K562 (cell line): ENCODE measurements around the gene PPP1R15A. TPM values are rescaled to one million over a fixed set of nuclear protein-coding genes. Genes with fewer than 3 reads are reported as not detected.
A peak's percentile ranks its signal among the peaks of the same experiment; 100 is the strongest.

Source experiments
- ADNP ChIP-seq: fragments of 200-800 bp; sonication (Bioruptor generic); IDR thresholded peaks from 2 replicates; pipeline ENCODE4 v1.6.1; 2016; ENCODE audit warnings: missing genetic modification characterization, missing compliant biosample characterization
- ASH1L ChIP-seq: fragments of 450-650 bp; IDR thresholded peaks from 2 replicates; pipeline ENCODE4 v1.6.1; 2018; ENCODE audit warnings: borderline replicate concordance, mild to moderate bottlenecking, low read depth; ENCODE audit not compliant: partially characterized antibody
- CBX2 ChIP-seq: fragments of 200-600 bp; sonication (generic); IDR thresholded peaks from one replicate; pipeline ENCODE4 v1.6.1; 2012; ENCODE audit warnings: mild to moderate bottlenecking, low read length, inconsistent platforms; ENCODE audit not compliant: insufficient read depth, poor library complexity, severe bottlenecking
- CREB1 ChIP-seq, 2 experiments: sonication (generic) in 1 of 2; formaldehyde crosslinking in 1 of 2; IDR thresholded peaks; 2 replicates each; pipeline versions ENCODE4 v1.6.1 to v1.8.0; 2012 to 2022; ENCODE audit warnings: inconsistent platforms in 1 of 2, mild to moderate bottlenecking in 1 of 2, missing genetic modification reagents in 1 of 2, moderate library complexity in 1 of 2
- EP400 ChIP-seq: fragments of 450-650 bp; IDR thresholded peaks from 2 replicates; pipeline ENCODE4 v1.6.1; 2017; ENCODE audit warnings: antibody characterized with exemption, mild to moderate bottlenecking, moderate library complexity
- HEY1 ChIP-seq: fragments of 250-450 bp; sonication (Bioruptor Pico); IDR thresholded peaks from 2 replicates; pipeline ENCODE4 v1.5.0; 2020; ENCODE audit warnings: mild to moderate bottlenecking, moderate library complexity, borderline replicate concordance
- HIVEP1 ChIP-seq: fragments of 250-450 bp; sonication (Bioruptor Pico); IDR thresholded peaks from 2 replicates; pipeline ENCODE4 v1.4.0; 2020; ENCODE audit warnings: mild to moderate bottlenecking
- HMGN3 ChIP-seq: IDR thresholded peaks from 2 replicates; pipeline ENCODE4 v1.6.1; 2011; ENCODE audit warnings: borderline replicate concordance, low read depth, mild to moderate bottlenecking, mixed read lengths, low read length; ENCODE audit not compliant: insufficient read length; ENCODE audit errors: extremely low read depth
- MIER1 ChIP-seq: fragments of 450-650 bp; IDR thresholded peaks from 2 replicates; pipeline ENCODE4 v1.6.1; 2016; ENCODE audit warnings: antibody characterized with exemption, mild to moderate bottlenecking, low read depth
- NR3C1 ChIP-seq: sonication (generic); formaldehyde crosslinking; IDR thresholded peaks from 2 replicates; pipeline ENCODE4 v1.8.1; 2022; ENCODE audit warnings: missing genetic modification reagents
- NRF1 ChIP-seq, 2 experiments: fragments of 450-650 bp; IDR thresholded peaks in 1 of 2; conservative IDR thresholded peaks in 1 of 2; 2 replicates each; pipeline ENCODE4 v1.6.1; 2014; ENCODE audit warnings: mild to moderate bottlenecking in 2 of 2
- OTX1 ChIP-seq: fragments of 450-650 bp; formaldehyde crosslinking; IDR thresholded peaks from 2 replicates; pipeline ENCODE4 v1.4.0; 2022; ENCODE audit warnings: mild to moderate bottlenecking
- SMARCA4 ChIP-seq: fragments of 450-650 bp; IDR thresholded peaks from 2 replicates; pipeline ENCODE4 v1.6.1; 2016
- ZC3H8 ChIP-seq: fragments of 450-650 bp; IDR thresholded peaks from 2 replicates; pipeline ENCODE4 v1.6.1; 2017
- ZFP1 ChIP-seq: fragments of 450-650 bp; formaldehyde crosslinking; IDR thresholded peaks from 2 replicates; pipeline ENCODE4 v1.4.0; 2020; ENCODE audit warnings: mild to moderate bottlenecking, mixed read lengths
- ZNF589 ChIP-seq: fragments of 200-800 bp; sonication (Bioruptor generic); IDR thresholded peaks from 2 replicates; pipeline ENCODE4 v1.6.1; 2016; ENCODE audit warnings: low read depth, missing genetic modification characterization, missing compliant biosample characterization
- ZNF696 ChIP-seq: fragments of 250-450 bp; sonication (Bioruptor Pico); conservative IDR thresholded peaks from 2 replicates; pipeline ENCODE4 v1.4.0; 2020; ENCODE audit warnings: mild to moderate bottlenecking, moderate library complexity
- polyA plus RNA-seq, 8 experiments: library from polyadenylated mRNA; depleted of rRNA in 4 of 8; stranded (reverse) in 5 of 8; unstranded in 3 of 8; fragments of >200 nt; fragmentation: Nextera tagmentation in 2 of 8; fragmentation: Illumina TruSeq in 1 of 8; extraction: Ambion mirVana in 2 of 8; extraction: Trizol in 1 of 8; gene quantifications; 2 replicates each; pipeline versions ENCODE4 v1.2.1 to v1.2.3, GENCODE V29; 2011 to 2014; ENCODE audit warnings: inconsistent platforms in 1 of 8, missing spikeins in 1 of 8
- total RNA-seq, 7 experiments: library from RNA; depleted of rRNA in 6 of 7; stranded (reverse); fragments of >200 nt in 6 of 7; fragmentation: Illumina TruSeq in 2 of 7; extraction: Trizol in 2 of 7; gene quantifications; 2 replicates each; pipeline versions ENCODE4 v1.2.1 to v1.2.3, GENCODE V29; 2011 to 2021; ENCODE audit warnings: low replicate concordance in 1 of 7
- TF ChIP-seq, protein P1 (sequence below): conservative IDR thresholded peaks from 2 replicates; pipeline ENCODE4 v1.6.1; 2011; ENCODE audit warnings: low read depth, mild to moderate bottlenecking, low read length; ENCODE audit not compliant: control insufficient read depth
- TF ChIP-seq, protein P2 (sequence below): fragments of 250-450 bp; sonication (Bioruptor Pico); IDR thresholded peaks from 2 replicates; pipeline ENCODE4 v1.4.0; 2020; ENCODE audit warnings: mild to moderate bottlenecking, moderate library complexity
- TF ChIP-seq, protein P3 (sequence below): IDR thresholded peaks from 2 replicates; pipeline ENCODE4 v1.6.1; 2011; ENCODE audit warnings: borderline replicate concordance, low read depth, mild to moderate bottlenecking, moderate library complexity, low read length; ENCODE audit not compliant: insufficient read depth, poor library complexity, severe bottlenecking
- TF ChIP-seq, protein P4 (sequence below): sonication (generic); formaldehyde crosslinking; IDR thresholded peaks from 2 replicates; pipeline ENCODE4 v1.9.0; 2022; ENCODE audit warnings: mild to moderate bottlenecking, missing genetic modification reagents
- TF ChIP-seq, protein P5 (sequence below): sonication (generic); formaldehyde crosslinking; IDR thresholded peaks from 2 replicates; pipeline ENCODE4 v1.8.1; 2022; ENCODE audit warnings: missing genetic modification reagents

Gene PPP1R15A
- total and polyA plus RNA-seq, 9 of the 15 experiments (the other 6 are each of a cell fraction or from before 2014, with no cell fraction given): 0.42 to 73.7 (median 44.0) TPM

DNA sequence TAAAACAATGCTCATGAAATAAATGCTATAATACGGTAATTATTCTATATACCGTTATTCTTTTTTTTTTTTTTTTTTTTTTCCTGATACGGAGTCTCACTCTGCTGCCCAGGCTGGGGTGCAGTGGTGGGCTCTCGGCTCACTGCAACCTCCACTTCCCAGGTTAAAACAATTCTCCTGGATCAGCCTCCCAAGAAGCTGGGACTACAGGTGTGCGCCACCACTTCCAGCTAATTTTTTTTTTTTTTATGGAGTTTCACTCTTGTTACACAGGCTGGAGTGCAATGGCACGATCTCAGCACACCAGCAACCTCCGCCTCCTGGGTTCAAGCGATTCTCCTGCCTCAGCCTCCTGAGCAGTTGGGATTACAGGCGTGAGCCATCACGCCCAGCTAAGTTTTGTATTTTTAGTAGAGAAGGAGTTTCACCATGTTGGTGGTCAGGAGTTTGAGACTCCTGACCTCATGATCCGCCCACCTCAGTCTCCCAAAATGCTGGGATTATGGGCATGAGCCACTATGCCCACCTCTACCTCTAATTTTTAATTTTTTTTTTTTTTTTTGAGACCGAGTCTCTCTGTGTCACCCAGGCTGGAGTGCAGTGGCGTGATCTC lies 6.9 kb downstream of the PPP1R15A start (continued):
- TF ChIP-seq CREB1 (IDR thresholded peaks at IDR 0.05) (no peak), CREB1 (CRISPR knock-in tag; IDR thresholded peaks at IDR 0.05) (no peak), HIVEP1 (CRISPR knock-in tag) (no peak), ZC3H8 (no peak), HMGN3 (no peak), NR3C1 (CRISPR knock-in tag) (no peak), ZNF589 (CRISPR knock-in tag) (no peak), ZFP1 (CRISPR knock-in tag) (no peak), HEY1 (CRISPR knock-in tag) (no peak), CBX2 (no peak), EP400 (no peak), OTX1 (CRISPR knock-in tag) (no peak), SMARCA4 (no peak), ZNF696 (CRISPR knock-in tag) (no peak), MIER1 (peak; percentile 64; the same call in 1 of the 2 replicates), ASH1L (peak; percentile 36), NRF1 (conservative IDR thresholded peaks at IDR 0.05 in 1 of 2, IDR thresholded peaks at IDR 0.05 in 1 of 2) (no peak), ADNP (tag) (peak; percentile 99)
- TF ChIP-seq, protein P1, sequence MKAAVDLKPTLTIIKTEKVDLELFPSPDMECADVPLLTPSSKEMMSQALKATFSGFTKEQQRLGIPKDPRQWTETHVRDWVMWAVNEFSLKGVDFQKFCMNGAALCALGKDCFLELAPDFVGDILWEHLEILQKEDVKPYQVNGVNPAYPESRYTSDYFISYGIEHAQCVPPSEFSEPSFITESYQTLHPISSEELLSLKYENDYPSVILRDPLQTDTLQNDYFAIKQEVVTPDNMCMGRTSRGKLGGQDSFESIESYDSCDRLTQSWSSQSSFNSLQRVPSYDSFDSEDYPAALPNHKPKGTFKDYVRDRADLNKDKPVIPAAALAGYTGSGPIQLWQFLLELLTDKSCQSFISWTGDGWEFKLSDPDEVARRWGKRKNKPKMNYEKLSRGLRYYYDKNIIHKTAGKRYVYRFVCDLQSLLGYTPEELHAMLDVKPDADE: no peak
- TF ChIP-seq, protein P2, sequence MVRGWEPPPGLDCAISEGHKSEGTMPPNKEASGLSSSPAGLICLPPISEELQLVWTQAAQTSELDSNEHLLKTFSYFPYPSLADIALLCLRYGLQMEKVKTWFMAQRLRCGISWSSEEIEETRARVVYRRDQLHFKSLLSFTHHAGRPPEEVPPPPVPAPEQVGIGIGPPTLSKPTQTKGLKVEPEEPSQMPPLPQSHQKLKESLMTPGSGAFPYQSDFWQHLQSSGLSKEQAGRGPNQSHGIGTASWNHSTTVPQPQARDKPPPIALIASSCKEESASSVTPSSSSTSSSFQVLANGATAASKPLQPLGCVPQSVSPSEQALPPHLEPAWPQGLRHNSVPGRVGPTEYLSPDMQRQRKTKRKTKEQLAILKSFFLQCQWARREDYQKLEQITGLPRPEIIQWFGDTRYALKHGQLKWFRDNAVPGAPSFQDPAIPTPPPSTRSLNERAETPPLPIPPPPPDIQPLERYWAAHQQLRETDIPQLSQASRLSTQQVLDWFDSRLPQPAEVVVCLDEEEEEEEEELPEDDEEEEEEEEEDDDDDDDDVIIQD (CRISPR knock-in tag): no peak
- TF ChIP-seq, protein P3, sequence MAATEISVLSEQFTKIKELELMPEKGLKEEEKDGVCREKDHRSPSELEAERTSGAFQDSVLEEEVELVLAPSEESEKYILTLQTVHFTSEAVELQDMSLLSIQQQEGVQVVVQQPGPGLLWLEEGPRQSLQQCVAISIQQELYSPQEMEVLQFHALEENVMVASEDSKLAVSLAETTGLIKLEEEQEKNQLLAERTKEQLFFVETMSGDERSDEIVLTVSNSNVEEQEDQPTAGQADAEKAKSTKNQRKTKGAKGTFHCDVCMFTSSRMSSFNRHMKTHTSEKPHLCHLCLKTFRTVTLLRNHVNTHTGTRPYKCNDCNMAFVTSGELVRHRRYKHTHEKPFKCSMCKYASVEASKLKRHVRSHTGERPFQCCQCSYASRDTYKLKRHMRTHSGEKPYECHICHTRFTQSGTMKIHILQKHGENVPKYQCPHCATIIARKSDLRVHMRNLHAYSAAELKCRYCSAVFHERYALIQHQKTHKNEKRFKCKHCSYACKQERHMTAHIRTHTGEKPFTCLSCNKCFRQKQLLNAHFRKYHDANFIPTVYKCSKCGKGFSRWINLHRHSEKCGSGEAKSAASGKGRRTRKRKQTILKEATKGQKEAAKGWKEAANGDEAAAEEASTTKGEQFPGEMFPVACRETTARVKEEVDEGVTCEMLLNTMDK: no peak
- TF ChIP-seq, protein P4, sequence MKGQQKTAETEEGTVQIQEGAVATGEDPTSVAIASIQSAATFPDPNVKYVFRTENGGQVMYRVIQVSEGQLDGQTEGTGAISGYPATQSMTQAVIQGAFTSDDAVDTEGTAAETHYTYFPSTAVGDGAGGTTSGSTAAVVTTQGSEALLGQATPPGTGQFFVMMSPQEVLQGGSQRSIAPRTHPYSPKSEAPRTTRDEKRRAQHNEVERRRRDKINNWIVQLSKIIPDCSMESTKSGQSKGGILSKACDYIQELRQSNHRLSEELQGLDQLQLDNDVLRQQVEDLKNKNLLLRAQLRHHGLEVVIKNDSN (CRISPR knock-in tag): no peak
- TF ChIP-seq, protein P5, sequence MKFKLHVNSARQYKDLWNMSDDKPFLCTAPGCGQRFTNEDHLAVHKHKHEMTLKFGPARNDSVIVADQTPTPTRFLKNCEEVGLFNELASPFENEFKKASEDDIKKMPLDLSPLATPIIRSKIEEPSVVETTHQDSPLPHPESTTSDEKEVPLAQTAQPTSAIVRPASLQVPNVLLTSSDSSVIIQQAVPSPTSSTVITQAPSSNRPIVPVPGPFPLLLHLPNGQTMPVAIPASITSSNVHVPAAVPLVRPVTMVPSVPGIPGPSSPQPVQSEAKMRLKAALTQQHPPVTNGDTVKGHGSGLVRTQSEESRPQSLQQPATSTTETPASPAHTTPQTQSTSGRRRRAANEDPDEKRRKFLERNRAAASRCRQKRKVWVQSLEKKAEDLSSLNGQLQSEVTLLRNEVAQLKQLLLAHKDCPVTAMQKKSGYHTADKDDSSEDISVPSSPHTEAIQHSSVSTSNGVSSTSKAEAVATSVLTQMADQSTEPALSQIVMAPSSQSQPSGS: no peak
